Subcutaneous abdominal adipose tissue (tissue), 5 donors: Measurements from ENCODE around the gene ATP9B.
"Not testable (repeated sequence)": the region's sequence is repeated elsewhere in the genome, so short reads cannot be mapped to it uniquely, and the experiment has no call there.

Experiments
- H3K27ac ChIP-seq: one replicate; pipeline ENCODE4 v1.7.0; 2013; ENCODE audit warnings: low read depth, mild to moderate bottlenecking, inconsistent platforms, low read length, moderate library complexity
- H3K27me3 ChIP-seq, 5 donors: one replicate each; pipeline ENCODE4 v1.7.0; 2013; ENCODE audit warnings: low read length in 5 of 5, inconsistent platforms in 1 of 5; ENCODE audit not compliant: control insufficient read depth in 5 of 5, insufficient read depth in 4 of 5
- H3K36me3 ChIP-seq, 5 donors: one replicate each; pipeline ENCODE4 v1.7.0; 2013; ENCODE audit warnings: low read length in 5 of 5; ENCODE audit not compliant: control insufficient read depth in 5 of 5, insufficient read depth in 5 of 5
- H3K4me1 ChIP-seq, 5 donors: one replicate each; pipeline ENCODE4 v1.7.0; 2013; ENCODE audit warnings: low read length in 5 of 5, mild to moderate bottlenecking in 3 of 5, moderate library complexity in 1 of 5; ENCODE audit not compliant: control insufficient read depth in 5 of 5, insufficient read depth in 5 of 5
- H3K4me3 ChIP-seq, 5 donors: one replicate each; pipeline ENCODE4 v1.7.0; 2013; ENCODE audit warnings: low read length in 5 of 5, low read depth in 1 of 5
- H3K9ac ChIP-seq, 5 donors: one replicate each; pipeline ENCODE4 v1.7.0; 2013; ENCODE audit warnings: low read length in 5 of 5, mild to moderate bottlenecking in 4 of 5, moderate library complexity in 3 of 5
- H3K9me3 ChIP-seq, 5 donors: one replicate each; pipeline ENCODE4 v1.7.0; 2013; ENCODE audit warnings: low read length in 5 of 5; ENCODE audit not compliant: control insufficient read depth in 5 of 5
- donor health status: healthy.
- donor health status: healthy.
- donor health status: healthy.
- donor health status: healthy.
- donor health status: healthy.

Gene ATP9B

GRCh38 chr18:79260023-79260422 is 190.8 kb downstream of the ATP9B start:
- Histone ChIP-seq H3K36me3 (peaks cover 2 to 16% (median 9%) of the 10 kb centered on the region in 5 donors), H3K4me1 (no peaks in the 10 kb centered on the region), H3K27ac (no peak overlapping the region)

GRCh38 chr18:79260510-79260909 is 191.3 kb downstream of the ATP9B start:
- Histone ChIP-seq H3K4me1 (no peaks in the 10 kb centered on the region), H3K27ac (no peak overlapping the region), H3K9ac (no peak overlapping the region), H3K36me3 (peaks cover 2 to 12% (median 5%) of the 10 kb centered on the region in 5 donors), H3K27me3 (no peaks in the 10 kb centered on the region), H3K9me3 (peaks cover 0 to 5% (median 5%) of the 10 kb centered on the region in 5 donors), H3K4me3 (no peak overlapping the region)

More at GRCh38 chr18:79260023-79260422, 190.8 kb downstream of the ATP9B start:
- Histone ChIP-seq H3K27me3 (no peaks in the 10 kb centered on the region), H3K9ac (no peak overlapping the region), H3K4me3 (no peak overlapping the region), H3K9me3 (peaks cover 0 to 3% (median 1%) of the 10 kb centered on the region in 5 donors)

- not testable (repeated sequence) for H3K9me3 ChIP-seq, H3K9ac ChIP-seq, H3K4me3 ChIP-seq, H3K27ac ChIP-seq, H3K27me3 ChIP-seq, H3K4me1 ChIP-seq
- peaks cover 2 to 13% (median 8%) of the 10 kb centered on the region in 5 donors for H3K36me3 ChIP-seq
These were observed 195.9 kb downstream of the ATP9B start for GRCh38 chr18:79265068-79265467.

- H3K27me3 ChIP-seq, H3K9me3 ChIP-seq, H3K27ac ChIP-seq, H3K4me3 ChIP-seq, H3K4me1 ChIP-seq, H3K9ac ChIP-seq: not testable (repeated sequence)
- peaks cover 3 to 27% (median 15%) of the 10 kb centered on the region in 5 donors for H3K36me3 ChIP-seq
These were observed 202.6 kb downstream of the ATP9B start for GRCh38 chr18:79271812-79272211.

GRCh38 chr18:79272916-79273315 is 203.7 kb downstream of the ATP9B start:
- Histone ChIP-seq H3K4me3 (no peak overlapping the region), H3K27me3 (no peaks in the 10 kb centered on the region), H3K4me1 (no peaks in the 10 kb centered on the region), H3K9me3 (no peaks in the 10 kb centered on the region), H3K36me3 (peaks cover 3 to 27% (median 15%) of the 10 kb centered on the region in 5 donors), H3K27ac (no peak overlapping the region), H3K9ac (no peak overlapping the region)

- Histone ChIP-seq H3K4me1 (no peaks in the 10 kb centered on the region), H3K9ac (no peak overlapping the region), H3K4me3 (no peak overlapping the region), H3K9me3 (no peaks in the 10 kb centered on the region), H3K27me3 (no peaks in the 10 kb centered on the region), H3K36me3 (peaks cover 13 to 42% (median 22%) of the 10 kb centered on the region in 5 donors), H3K27ac (no peak overlapping the region)
These were observed 205.6 kb downstream of the ATP9B start for GRCh38 chr18:79274823-79275222.

GRCh38 chr18:79275461-79275860 is 206.3 kb downstream of the ATP9B start:
- H3K27ac ChIP-seq = no peak overlapping the region
- peaks cover 16 to 41% (median 22%) of the 10 kb centered on the region in 5 donors for H3K36me3 ChIP-seq

GRCh38 chr18:79275992-79276391 is 206.8 kb downstream of the ATP9B start:
- no peak overlapping the region for H3K9ac ChIP-seq
- H3K9me3 ChIP-seq = no peaks in the 10 kb centered on the region
- no peaks in the 10 kb centered on the region for H3K27me3 ChIP-seq
- no peak overlapping the region for H3K4me3 ChIP-seq
- H3K4me1 ChIP-seq = no peaks in the 10 kb centered on the region
- peaks cover 16 to 41% (median 22%) of the 10 kb centered on the region in 5 donors for H3K36me3 ChIP-seq
- H3K27ac ChIP-seq = no peak overlapping the region

More at GRCh38 chr18:79275461-79275860, 206.3 kb downstream of the ATP9B start:
- no peaks in the 10 kb centered on the region for H3K27me3 ChIP-seq
- H3K9me3 ChIP-seq = no peaks in the 10 kb centered on the region
- no peak overlapping the region for H3K4me3 ChIP-seq
- no peak overlapping the region for H3K9ac ChIP-seq
- no peaks in the 10 kb centered on the region for H3K4me1 ChIP-seq

- no peaks in the 10 kb centered on the region for H3K27me3 ChIP-seq
- no peak overlapping the region for H3K4me3 ChIP-seq
- no peaks in the 10 kb centered on the region for H3K4me1 ChIP-seq
- no peak overlapping the region for H3K27ac ChIP-seq
- no peak overlapping the region for H3K9ac ChIP-seq
- peaks cover 15 to 48% (median 26%) of the 10 kb centered on the region in 5 donors for H3K36me3 ChIP-seq
- H3K9me3 ChIP-seq = no peaks in the 10 kb centered on the region
These were observed 209.7 kb downstream of the ATP9B start for GRCh38 chr18:79278896-79279295.

GRCh38 chr18:79283131-79283810 is 214.1 kb downstream of the ATP9B start:
- Histone ChIP-seq H3K27me3 (no peaks in the 10 kb centered on the region), H3K4me1 (no peaks in the 10 kb centered on the region), H3K9me3 (no peaks in the 10 kb centered on the region), H3K36me3 (peaks cover 11 to 34% (median 27%) of the 10 kb centered on the region in 5 donors), H3K4me3 (no peak overlapping the region), H3K27ac (no peak overlapping the region), H3K9ac (no peak overlapping the region)
